Stimulated activated CD4-positive, alpha-beta T cell treated with anti-CD3 and anti-CD28 coated beads, Interleukin-15, amount 100 ng/mL, for 24 hours (primary cell): ENCODE data around the gene EVL.
A peak's percentile ranks its signal among the peaks of the same experiment; 100 is the strongest.
"Not testable (repeated sequence)": the region's sequence is repeated elsewhere in the genome, so short reads cannot be mapped to it uniquely, and the experiment has no call there.

ENCODE experiments used
- DNase-seq: peaks from one replicate; pipeline ENCODE4 v3.0.0-alpha.2; 2020

Gene EVL

GRCh38 chr14:100149851-100150611 lies 84.8 kb downstream of the EVL start:
- DNase-seq: no peak

GRCh38 chr14:100150932-100151587 lies 85.8 kb downstream of the EVL start:
- no peak for DNase-seq

- no peak for DNase-seq
Measured at GRCh38 chr14:100152091-100152490, 86.9 kb downstream of the EVL start.

- no peak for DNase-seq
Measured at GRCh38 chr14:100153560-100153959, 88.3 kb downstream of the EVL start.

- peak; percentile 54 for DNase-seq
Measured at GRCh38 chr14:100155049-100155621, 89.9 kb downstream of the EVL start.

GRCh38 chr14:100155756-100156616 lies 90.8 kb downstream of the EVL start:
- no peak for DNase-seq

GRCh38 chr14:100156776-100157175 lies 91.6 kb downstream of the EVL start:
- no peak for DNase-seq

GRCh38 chr14:100157548-100158232 lies 92.5 kb downstream of the EVL start:
- DNase-seq: not testable (repeated sequence)

- no peak for DNase-seq
Measured at GRCh38 chr14:100158566-100159093, 93.4 kb downstream of the EVL start.

- DNase-seq: peak; percentile 73
Measured at GRCh38 chr14:100159094-100159864, 94.1 kb downstream of the EVL start, which contains the start of gene DEGS2. DEGS2 (minus strand) TSS chr14:100159645; CDS start chr14:100159587, 58 bp downstream.

- no peak for DNase-seq
Measured at GRCh38 chr14:100159865-100160533, 94.8 kb downstream of the EVL start.

- DNase-seq: no peak
Measured at GRCh38 chr14:100160534-100160916, 95.3 kb downstream of the EVL start.

- DNase-seq: no peak
Measured at GRCh38 chr14:100165376-100165775, 100.2 kb downstream of the EVL start.

GRCh38 chr14:100165831-100166440 lies 100.7 kb downstream of the EVL start:
- no peak for DNase-seq

- DNase-seq: no peak
Measured at GRCh38 chr14:100168506-100168905, 103.3 kb downstream of the EVL start.

GRCh38 chr14:100170880-100171279 lies 105.7 kb downstream of the EVL start:
- DNase-seq: no peak

- no peak for DNase-seq
Measured at GRCh38 chr14:100172811-100173210, 107.6 kb downstream of the EVL start.

- no peak for DNase-seq
Measured at GRCh38 chr14:100173353-100173752, 108.1 kb downstream of the EVL start.

- no peak for DNase-seq
Measured at GRCh38 chr14:100176811-100177327, 111.6 kb downstream of the EVL start.

- no peak for DNase-seq
Measured at GRCh38 chr14:100178691-100179090, 113.5 kb downstream of the EVL start.
